OCI-LY1 (cell line): ENCODE results near the gene AGPS.

Experiments used
- H2AFZ ChIP-seq: fragments of 200-600 bp; sonication (generic), shearing (Covaris generic); 2 replicates; pipeline ENCODE4 v1.6.0; 2014; ENCODE audit warnings: antibody characterized with exemption, mild to moderate bottlenecking, low read length
- H3F3A ChIP-seq: fragments of 200-600 bp; sonication (generic), shearing (Covaris generic); 2 replicates; pipeline ENCODE4 v1.6.0; 2014; ENCODE audit warnings: mild to moderate bottlenecking, antibody characterized with exemption, low read length, moderate library complexity; ENCODE audit not compliant: insufficient read depth
- H3K27ac ChIP-seq: fragments of 200-600 bp; sonication (generic); 2 replicates; pipeline ENCODE4 v1.5.1; 2014; ENCODE audit warnings: low read length, mixed run types, mild to moderate bottlenecking, low read depth; ENCODE audit not compliant: poor library complexity, severe bottlenecking
- H3K27me3 ChIP-seq: fragments of 200-600 bp; sonication (generic); 2 replicates; pipeline ENCODE4 v1.6.0; 2014; ENCODE audit warnings: antibody characterized with exemption, mild to moderate bottlenecking, low read length, moderate library complexity; ENCODE audit not compliant: insufficient read depth
- H3K36me3 ChIP-seq: fragments of 200-600 bp; sonication (generic); 2 replicates; pipeline ENCODE4 v1.6.1; 2014; ENCODE audit warnings: mild to moderate bottlenecking, antibody characterized with exemption, low read length, moderate library complexity, mixed read lengths; ENCODE audit not compliant: insufficient read depth
- H3K4me1 ChIP-seq: fragments of 200-600 bp; sonication (generic); 2 replicates; pipeline ENCODE4 v1.5.1; 2014; ENCODE audit warnings: mild to moderate bottlenecking, low read length, moderate library complexity; ENCODE audit not compliant: insufficient read depth, severe bottlenecking
- H3K4me2 ChIP-seq: fragments of 200-600 bp; sonication (generic), shearing (Covaris generic); 2 replicates; pipeline ENCODE4 v1.6.1; 2014; ENCODE audit warnings: low read length
- H3K4me3 ChIP-seq: fragments of 200-600 bp; sonication (generic); 2 replicates; pipeline ENCODE4 v1.5.1; 2014; ENCODE audit warnings: low read length, low read depth, mild to moderate bottlenecking, mixed read lengths; ENCODE audit not compliant: poor library complexity, severe bottlenecking
- H3K79me2 ChIP-seq: fragments of 200-600 bp; shearing (Covaris generic); 2 replicates; pipeline ENCODE4 v1.6.1; 2016; ENCODE audit warnings: mixed run types, low read length, mixed read lengths; ENCODE audit not compliant: insufficient read depth
- H3K9ac ChIP-seq: fragments of 200-600 bp; sonication (generic), shearing (Covaris generic); 2 replicates; pipeline ENCODE4 v1.6.1; 2014; ENCODE audit warnings: mild to moderate bottlenecking, low read length, mixed read lengths
- H3K9me2 ChIP-seq: fragments of 200-600 bp; sonication (generic), shearing (Covaris generic); 2 replicates; pipeline ENCODE4 v1.6.1; 2014; ENCODE audit warnings: low read depth, mild to moderate bottlenecking, low read length, mixed read lengths
- H3K9me3 ChIP-seq: fragments of 200-600 bp; shearing (Covaris generic); 2 replicates; pipeline ENCODE4 v1.6.1; 2014; ENCODE audit warnings: low read length, mixed read lengths
- H4K20me1 ChIP-seq: fragments of 200-600 bp; sonication (generic), shearing (Covaris generic); 2 replicates; pipeline ENCODE4 v1.6.0; 2016; ENCODE audit warnings: mild to moderate bottlenecking, low read length; ENCODE audit not compliant: insufficient read depth
- CTCF ChIP-seq: fragments of 200-600 bp; sonication (generic), shearing (Covaris generic); IDR thresholded peaks from 2 replicates; pipeline ENCODE4 v1.5.1; 2017; ENCODE audit warnings: mild to moderate bottlenecking, antibody characterized with exemption, low read length, moderate library complexity, mixed read lengths
- EZH2 ChIP-seq: fragments of 200-600 bp; sonication (generic), shearing (Covaris generic); IDR thresholded peaks from 2 replicates; pipeline ENCODE4 v1.8.0; 2017; ENCODE audit warnings: borderline replicate concordance, mixed run types, mild to moderate bottlenecking, antibody characterized with exemption, low read length, moderate library complexity, mixed read lengths

Gene AGPS

DNA sequence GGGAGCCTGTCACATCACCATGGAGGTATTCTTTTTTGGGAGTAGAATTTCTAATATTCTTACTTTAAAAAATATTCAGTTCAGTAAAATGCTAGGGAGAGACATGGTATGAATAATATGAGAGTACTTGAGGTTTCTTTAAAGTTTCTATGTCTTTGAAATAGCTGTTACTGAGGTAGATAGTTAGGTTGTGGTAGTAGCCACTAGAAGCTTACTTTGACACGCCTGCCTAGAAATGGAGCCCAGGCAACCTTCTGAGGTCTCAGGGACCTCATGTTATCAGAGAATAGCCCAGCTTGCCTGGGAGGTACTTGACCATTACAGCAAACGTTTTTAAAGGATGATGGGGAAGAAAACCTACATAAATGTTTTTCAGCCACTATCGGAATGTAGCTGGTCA lies 131.2 kb downstream of the AGPS start:
- H3K9me2 ChIP-seq = no peaks in the 10 kb centered on the region
- no peak overlapping the region for H3K9ac ChIP-seq
- no peaks in the 10 kb centered on the region for H3K79me2 ChIP-seq
- no peaks in the 10 kb centered on the region for H4K20me1 ChIP-seq
- H3K9me3 ChIP-seq = no peaks in the 10 kb centered on the region
- no peaks in the 10 kb centered on the region for H3K27me3 ChIP-seq
- H3F3A ChIP-seq = no peaks in the 10 kb centered on the region
- no peak overlapping the region for H3K4me3 ChIP-seq
- no peak overlapping the region for H2AFZ ChIP-seq
- H3K4me2 ChIP-seq = no peak overlapping the region
- no peak for TF ChIP-seq CTCF
- no peak for TF ChIP-seq EZH2
- H3K27ac ChIP-seq = no peak overlapping the region
- H3K4me1 ChIP-seq = no peaks in the 10 kb centered on the region
- peaks cover 33% of the 10 kb centered on the region; the same call in 1 of the 2 replicates for H3K36me3 ChIP-seq

DNA sequence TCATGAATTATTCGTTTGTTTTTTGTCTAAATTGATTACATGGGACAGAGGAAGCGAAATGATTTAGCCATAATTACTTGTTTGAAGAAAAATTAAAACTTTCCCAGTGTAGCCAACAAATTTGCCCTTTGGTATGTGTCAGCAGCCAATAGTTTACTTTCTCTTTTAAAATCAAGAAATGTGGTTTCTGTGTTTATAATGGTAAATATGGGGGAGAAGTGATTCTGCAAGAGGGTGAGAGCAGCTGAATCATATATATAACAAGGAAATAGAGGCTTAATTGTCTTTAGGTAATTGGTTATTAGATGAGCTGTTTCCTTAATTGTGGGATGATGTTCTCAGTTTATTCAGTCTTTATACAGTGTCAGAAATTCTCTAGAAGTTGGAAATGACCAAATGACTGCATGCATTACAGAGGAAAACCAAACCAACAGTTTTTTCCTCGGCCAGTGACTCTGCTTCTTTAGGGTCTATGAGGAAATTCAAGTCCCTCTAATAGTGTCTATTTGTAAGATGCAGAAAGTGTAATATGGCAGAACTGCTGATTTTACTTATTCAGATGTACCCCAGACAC lies 132.9 kb downstream of the AGPS start:
- Histone ChIP-seq H3K4me1 (no peaks in the 10 kb centered on the region), H3K79me2 (no peaks in the 10 kb centered on the region), H3K27me3 (no peaks in the 10 kb centered on the region), H3K27ac (no peak overlapping the region), H3K36me3 (peaks cover 23% of the 10 kb centered on the region; the same call in 1 of the 2 replicates), H3K9me2 (no peaks in the 10 kb centered on the region), H3K9me3 (no peaks in the 10 kb centered on the region), H3F3A (no peaks in the 10 kb centered on the region), H3K4me3 (no peak overlapping the region), H2AFZ (no peak overlapping the region), H3K9ac (no peak overlapping the region), H3K4me2 (no peak overlapping the region), H4K20me1 (no peaks in the 10 kb centered on the region)
- TF ChIP-seq EZH2 = no peak
- TF ChIP-seq CTCF = no peak

- H3K4me1 ChIP-seq = no peaks in the 10 kb centered on the region
- H4K20me1 ChIP-seq = no peaks in the 10 kb centered on the region
- H3K79me2 ChIP-seq = no peaks in the 10 kb centered on the region
- H3K27ac ChIP-seq = no peak overlapping the region
- H3K36me3 ChIP-seq = peaks cover 8% of the 10 kb centered on the region; the same call in 1 of the 2 replicates
- TF ChIP-seq CTCF = no peak
- TF ChIP-seq EZH2 = no peak
- H3K9ac ChIP-seq = no peak overlapping the region
- H3K4me3 ChIP-seq = no peak overlapping the region
- no peaks in the 10 kb centered on the region for H3K9me3 ChIP-seq
- no peaks in the 10 kb centered on the region for H3K27me3 ChIP-seq
- no peak overlapping the region for H3K4me2 ChIP-seq
- no peaks in the 10 kb centered on the region for H3F3A ChIP-seq
- no peak overlapping the region for H2AFZ ChIP-seq
- no peaks in the 10 kb centered on the region for H3K9me2 ChIP-seq
Measured at GRCh38 chr2:177528351-177528933, 135.9 kb downstream of the AGPS start.
